HepG2 (cell line): ENCODE data around the gene SARNP. TPM values are rescaled to one million over a fixed set of nuclear protein-coding genes. Genes with fewer than 3 reads are reported as not detected.

Source experiments
- PITX1 ChIP-seq: sonication (generic); formaldehyde crosslinking; IDR thresholded peaks from 2 replicates; pipeline ENCODE4 v1.5.1; 2020; ENCODE audit warnings: mild to moderate bottlenecking, missing genetic modification reagents
- RBFOX2 ChIP-seq: fragments of 200-400 bp; formaldehyde crosslinking; IDR thresholded peaks from 2 replicates; pipeline ENCODE4 v1.6.1; 2017; ENCODE audit warnings: low read depth, mild to moderate bottlenecking, low read length
- SOX6 ChIP-seq, 2 experiments: fragments of 450-650 bp in 1 of 2; sonication (generic) in 1 of 2; formaldehyde crosslinking in 1 of 2; IDR thresholded peaks; 2 replicates each; pipeline versions ENCODE4 v1.4.0 to v1.6.1; 2017 to 2020; ENCODE audit warnings: antibody characterized with exemption in 1 of 2, mild to moderate bottlenecking in 1 of 2, missing genetic modification reagents in 1 of 2
- TBX2 ChIP-seq: sonication (generic); formaldehyde crosslinking; IDR thresholded peaks from 2 replicates; pipeline ENCODE4 v1.5.0; 2020; ENCODE audit warnings: missing genetic modification reagents, mild to moderate bottlenecking, borderline replicate concordance
- ZNF253 ChIP-seq: sonication (generic); formaldehyde crosslinking; IDR thresholded peaks from 2 replicates; pipeline ENCODE4 v1.8.0; 2022; ENCODE audit warnings: mild to moderate bottlenecking, missing genetic modification reagents, borderline replicate concordance
- polyA plus RNA-seq, 8 experiments: library from polyadenylated mRNA; depleted of rRNA in 3 of 8; stranded (reverse) in 7 of 8; unstranded in 1 of 8; fragments of >200 nt; fragmentation: Illumina TruSeq in 4 of 8; extraction: Trizol in 4 of 8; gene quantifications; 2 replicates each; pipeline versions ENCODE4 v1.2.1 to v1.2.3, GENCODE V29; 2011 to 2016; ENCODE audit warnings: low read depth in 4 of 8, missing spikeins in 1 of 8, mixed read lengths in 1 of 8; ENCODE audit not compliant: insufficient read depth in 1 of 8
- total RNA-seq, 5 experiments: library from RNA; depleted of rRNA; stranded (reverse); fragments of >200 nt; fragmentation: Illumina TruSeq; extraction: Trizol; gene quantifications; 2 replicates each; pipeline ENCODE4 v1.2.3, GENCODE V29; 2016; ENCODE audit warnings: low read depth in 1 of 5
- TF ChIP-seq, protein P1 (sequence below): sonication (generic); formaldehyde crosslinking; conservative IDR thresholded peaks from 2 replicates; pipeline ENCODE4 v1.4.0; 2020; ENCODE audit warnings: missing genetic modification reagents
- TF ChIP-seq, protein P2 (sequence below): sonication (generic); formaldehyde crosslinking; IDR thresholded peaks from 2 replicates; pipeline ENCODE4 v1.4.0; 2020; ENCODE audit warnings: missing genetic modification reagents
- TF ChIP-seq, protein P3 (sequence below): sonication (generic); formaldehyde crosslinking; IDR thresholded peaks from 2 replicates; pipeline ENCODE4 v1.5.0; 2020; ENCODE audit warnings: missing genetic modification reagents, mild to moderate bottlenecking, borderline replicate concordance

Gene SARNP
- total and polyA plus RNA-seq, 2 of the 13 experiments (the other 11 are each of a cell fraction or from before 2014, with no cell fraction given): 59.0 to 95.4 TPM

DNA sequence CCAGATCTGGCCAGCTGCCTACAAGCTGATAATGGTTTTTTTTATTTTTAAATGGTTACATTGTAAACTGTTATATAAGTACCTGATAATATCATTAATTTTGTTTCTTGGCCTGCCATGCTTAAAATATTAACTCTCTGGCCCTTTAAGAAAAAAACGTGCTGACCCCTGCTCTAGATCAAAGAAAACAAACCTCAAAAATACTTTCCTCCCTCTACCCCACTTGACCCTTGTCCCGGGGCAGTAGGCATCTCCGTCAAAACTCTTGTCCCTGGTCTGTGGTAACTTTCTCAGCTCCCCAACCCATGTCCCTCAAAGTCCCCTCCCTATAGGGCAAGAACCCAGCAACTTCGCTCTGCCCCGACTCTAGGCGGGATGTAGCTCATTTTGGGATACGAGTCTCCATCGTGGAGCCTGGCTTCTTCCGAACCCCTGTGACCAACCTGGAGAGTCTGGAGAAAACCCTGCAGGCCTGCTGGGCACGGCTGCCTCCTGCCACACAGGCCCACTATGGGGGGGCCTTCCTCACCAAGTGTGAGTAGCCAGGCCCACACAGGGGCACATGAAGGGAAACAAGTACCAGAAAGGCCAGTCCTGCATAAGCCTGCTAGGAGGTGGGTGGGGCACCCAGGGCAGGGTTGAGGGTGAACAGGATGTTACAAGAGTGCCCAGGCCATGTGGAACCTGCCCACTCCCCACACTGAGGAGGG lies 93.9 kb downstream of the SARNP start (continued):
- TF ChIP-seq, protein P1, sequence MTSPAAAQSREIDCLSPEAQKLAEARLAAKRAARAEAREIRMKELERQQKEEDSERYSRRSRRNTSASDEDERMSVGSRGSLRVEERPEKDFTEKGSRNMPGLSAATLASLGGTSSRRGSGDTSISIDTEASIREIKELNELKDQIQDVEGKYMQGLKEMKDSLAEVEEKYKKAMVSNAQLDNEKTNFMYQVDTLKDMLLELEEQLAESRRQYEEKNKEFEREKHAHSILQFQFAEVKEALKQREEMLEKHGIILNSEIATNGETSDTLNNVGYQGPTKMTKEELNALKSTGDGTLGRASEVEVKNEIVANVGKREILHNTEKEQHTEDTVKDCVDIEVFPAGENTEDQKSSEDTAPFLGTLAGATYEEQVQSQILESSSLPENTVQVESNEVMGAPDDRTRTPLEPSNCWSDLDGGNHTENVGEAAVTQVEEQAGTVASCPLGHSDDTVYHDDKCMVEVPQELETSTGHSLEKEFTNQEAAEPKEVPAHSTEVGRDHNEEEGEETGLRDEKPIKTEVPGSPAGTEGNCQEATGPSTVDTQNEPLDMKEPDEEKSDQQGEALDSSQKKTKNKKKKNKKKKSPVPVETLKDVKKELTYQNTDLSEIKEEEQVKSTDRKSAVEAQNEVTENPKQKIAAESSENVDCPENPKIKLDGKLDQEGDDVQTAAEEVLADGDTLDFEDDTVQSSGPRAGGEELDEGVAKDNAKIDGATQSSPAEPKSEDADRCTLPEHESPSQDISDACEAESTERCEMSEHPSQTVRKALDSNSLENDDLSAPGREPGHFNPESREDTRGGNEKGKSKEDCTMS: no peak
- TF ChIP-seq ZNF253 (no peak), PITX1 (CRISPR knock-in tag) (no peak), RBFOX2 (no peak), TBX2 (CRISPR knock-in tag) (0 out of 2 replicates have a peak, but pooled peaks have one; percentile 21), SOX6 (IDR thresholded peaks at IDR 0.05) (no peak), SOX6 (CRISPR knock-in tag; IDR thresholded peaks at IDR 0.05) (no peak)
- TF ChIP-seq, protein P2, sequence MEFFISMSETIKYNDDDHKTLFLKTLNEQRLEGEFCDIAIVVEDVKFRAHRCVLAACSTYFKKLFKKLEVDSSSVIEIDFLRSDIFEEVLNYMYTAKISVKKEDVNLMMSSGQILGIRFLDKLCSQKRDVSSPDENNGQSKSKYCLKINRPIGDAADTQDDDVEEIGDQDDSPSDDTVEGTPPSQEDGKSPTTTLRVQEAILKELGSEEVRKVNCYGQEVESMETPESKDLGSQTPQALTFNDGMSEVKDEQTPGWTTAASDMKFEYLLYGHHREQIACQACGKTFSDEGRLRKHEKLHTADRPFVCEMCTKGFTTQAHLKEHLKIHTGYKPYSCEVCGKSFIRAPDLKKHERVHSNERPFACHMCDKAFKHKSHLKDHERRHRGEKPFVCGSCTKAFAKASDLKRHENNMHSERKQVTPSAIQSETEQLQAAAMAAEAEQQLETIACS: no peak
- TF ChIP-seq, protein P3, sequence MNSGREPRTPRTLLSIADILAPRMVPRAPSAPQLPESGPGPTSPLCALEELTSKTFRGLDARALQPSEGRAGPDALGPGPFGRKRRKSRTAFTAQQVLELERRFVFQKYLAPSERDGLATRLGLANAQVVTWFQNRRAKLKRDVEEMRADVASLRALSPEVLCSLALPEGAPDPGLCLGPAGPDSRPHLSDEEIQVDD (CRISPR knock-in tag): no peak
